Measurements from ENCODE around the gene RPTOR.

The RPTOR gene

DNA sequence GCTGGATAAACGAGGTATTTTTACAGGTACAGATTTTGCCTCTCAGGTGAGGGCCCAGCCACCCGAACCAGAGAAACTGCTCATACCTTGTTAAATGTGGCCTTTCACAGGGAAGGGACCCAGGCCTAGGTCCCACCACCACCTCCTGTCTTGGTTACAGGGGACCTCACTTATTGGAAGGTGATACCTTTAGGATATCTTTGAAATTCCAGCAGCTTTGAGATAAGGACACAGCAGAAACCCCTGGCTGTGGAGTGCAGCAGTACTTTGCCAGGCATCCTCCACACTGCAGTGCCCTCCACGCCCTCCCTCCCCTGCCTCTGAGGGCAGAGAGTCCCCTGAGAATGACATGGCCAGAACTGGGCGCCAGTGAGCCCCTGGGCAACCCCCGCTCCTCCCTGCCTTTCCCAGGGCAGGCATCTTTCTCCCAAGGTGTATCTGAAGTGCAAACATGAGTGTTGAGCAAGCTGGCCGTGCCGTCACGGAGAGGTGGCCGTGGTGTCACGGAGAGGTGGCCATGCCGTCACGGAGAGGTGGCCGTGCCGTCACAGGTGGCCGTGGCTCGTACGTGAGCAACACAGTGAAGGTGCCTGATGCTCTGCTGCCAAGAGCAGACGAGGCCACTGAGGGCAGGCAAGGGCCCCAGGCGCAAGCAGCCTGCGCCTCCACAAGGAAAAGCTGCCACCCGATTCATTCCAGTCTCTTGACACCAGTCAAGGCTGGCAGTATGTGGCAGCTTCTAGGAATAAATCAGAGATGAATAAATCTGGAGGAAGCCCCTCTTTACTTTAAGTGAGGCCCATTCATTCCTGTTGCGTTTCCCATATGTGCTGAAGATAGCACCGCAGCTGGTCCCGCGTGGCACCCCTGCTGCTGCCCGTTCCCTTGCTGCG lies 312.5 kb downstream of the RPTOR start:
- peak in 1 of 2 donors; percentile 40 for DNase-seq

DNA sequence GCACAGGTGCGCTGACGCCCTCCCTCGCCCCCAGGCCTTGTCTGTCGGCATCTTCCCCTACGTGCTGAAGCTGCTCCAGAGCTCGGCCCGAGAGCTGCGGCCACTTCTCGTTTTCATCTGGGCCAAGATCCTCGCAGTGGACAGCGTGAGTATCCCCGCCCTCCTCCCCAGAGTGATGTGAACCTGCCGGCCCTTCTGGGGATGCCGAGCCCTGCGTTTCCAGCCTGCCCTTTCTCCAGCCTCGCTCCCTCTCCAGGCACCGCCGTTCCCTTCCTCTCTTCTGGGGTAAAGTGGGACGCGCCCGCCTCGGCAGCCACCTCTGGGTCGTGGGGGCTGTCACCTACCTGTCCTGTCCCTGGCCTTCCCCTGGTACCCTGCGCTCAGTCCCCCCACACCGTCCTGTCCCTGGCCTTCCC lies 313.1 kb downstream of the RPTOR start:
- DNase-seq: no peak

DNA sequence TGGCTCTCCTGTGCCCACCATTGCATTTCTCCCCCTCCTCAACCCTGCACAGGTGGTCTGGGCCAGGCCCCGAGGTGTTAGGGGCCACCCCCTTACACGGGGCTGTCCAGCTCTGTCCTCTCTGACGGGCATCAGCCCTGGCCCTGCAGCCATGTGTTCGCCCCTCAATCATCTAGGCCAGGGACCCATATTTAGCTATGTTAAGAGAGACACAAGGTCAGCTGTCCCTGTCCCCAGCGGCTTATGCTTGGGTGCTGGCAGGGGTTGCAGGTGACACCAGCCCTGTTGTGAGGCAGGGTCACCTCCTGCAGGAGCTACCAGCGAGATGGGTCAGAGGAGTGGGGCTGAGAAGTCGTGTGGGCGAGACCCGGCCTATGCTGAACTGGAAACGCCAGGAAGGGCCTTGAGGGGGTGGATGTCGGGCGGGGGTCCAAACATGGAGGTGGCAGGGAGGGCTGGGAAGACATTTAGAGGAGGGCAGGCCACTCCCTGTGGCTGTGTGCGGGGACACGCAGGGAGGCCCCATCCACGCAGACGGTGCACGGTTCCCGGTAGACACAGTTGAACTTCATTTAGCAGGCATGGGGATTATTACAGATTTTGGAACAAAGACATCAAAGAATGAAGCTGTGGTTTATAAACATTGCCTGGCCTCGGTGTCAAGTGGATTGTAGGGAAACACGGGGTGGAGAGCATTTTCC lies 313.8 kb downstream of the RPTOR start:
- DNase-seq: no peak

DNA sequence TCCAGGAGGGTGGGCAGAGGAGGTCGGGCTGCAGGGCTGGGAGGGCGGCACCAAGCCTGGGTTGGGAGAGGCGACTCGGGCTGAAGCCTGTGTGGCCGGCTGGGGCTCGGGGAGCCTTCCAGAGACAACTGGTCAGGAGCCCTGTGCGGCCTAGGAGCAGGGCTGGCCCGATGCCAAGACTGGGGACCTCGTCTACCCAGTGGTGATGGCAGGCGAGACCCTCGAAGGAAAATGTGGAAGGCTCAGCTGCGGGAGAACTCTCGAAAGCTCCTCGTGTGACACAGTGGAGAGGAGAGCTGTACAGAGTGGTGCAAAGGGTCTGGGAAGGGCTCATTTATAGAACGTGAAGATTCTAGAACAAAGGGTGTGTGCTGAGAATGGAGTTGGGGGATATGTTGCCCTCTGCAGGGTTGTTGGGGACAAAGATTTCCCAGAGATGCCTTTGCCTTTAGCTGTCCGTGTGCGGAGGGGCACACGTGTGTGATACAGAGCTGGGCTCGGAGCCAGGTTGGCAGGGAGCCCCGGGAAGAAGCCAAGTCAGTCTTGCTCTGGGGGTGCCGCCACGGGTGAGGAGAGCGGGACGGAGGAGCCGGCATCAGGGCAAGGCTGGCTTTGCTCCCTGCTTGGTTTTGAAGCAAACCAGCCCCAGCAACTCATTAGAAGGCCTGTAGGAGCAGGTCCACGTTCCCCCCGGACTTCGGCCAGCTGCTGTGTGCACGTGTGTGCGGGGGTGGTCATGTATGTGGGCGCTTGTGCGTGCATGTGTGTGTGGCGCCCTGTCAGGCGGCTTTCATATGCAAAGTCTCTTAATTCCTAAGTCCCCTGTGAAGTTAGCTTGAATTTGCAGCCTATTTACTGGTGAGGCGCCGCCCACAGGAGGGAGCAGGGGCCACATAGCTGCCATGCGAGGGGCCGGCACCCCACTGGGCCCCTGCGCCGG lies 314.6 kb downstream of the RPTOR start:
- no peak for DNase-seq

DNA sequence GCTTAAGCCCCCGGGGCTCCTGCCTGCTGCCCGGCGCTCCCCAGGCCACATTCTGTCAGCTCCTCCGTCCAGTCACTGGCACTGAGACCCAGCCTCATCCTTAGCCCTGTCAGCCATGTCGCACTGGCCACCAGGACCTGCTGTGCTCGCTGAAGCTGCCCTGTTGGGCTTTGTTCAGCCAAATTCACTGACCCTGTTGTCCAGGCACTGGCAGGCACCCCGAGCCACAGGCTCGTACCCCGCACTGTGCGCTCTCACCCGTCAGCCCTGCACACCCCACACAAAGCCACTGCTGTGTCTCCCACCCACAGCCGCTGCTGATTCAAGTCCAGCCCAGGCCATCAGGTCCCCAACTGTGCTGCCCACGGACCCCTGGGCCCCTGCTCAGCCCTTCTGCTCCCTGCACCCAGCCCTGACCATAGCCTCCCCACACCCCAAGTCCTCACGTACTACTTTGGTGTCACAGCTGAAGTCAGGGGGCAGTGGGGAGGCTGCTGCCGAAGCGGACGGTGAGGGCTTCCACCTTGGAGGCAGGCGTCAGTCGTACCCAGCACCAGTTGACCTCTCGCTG lies 315.5 kb downstream of the RPTOR start:
- no peak for DNase-seq

DNA sequence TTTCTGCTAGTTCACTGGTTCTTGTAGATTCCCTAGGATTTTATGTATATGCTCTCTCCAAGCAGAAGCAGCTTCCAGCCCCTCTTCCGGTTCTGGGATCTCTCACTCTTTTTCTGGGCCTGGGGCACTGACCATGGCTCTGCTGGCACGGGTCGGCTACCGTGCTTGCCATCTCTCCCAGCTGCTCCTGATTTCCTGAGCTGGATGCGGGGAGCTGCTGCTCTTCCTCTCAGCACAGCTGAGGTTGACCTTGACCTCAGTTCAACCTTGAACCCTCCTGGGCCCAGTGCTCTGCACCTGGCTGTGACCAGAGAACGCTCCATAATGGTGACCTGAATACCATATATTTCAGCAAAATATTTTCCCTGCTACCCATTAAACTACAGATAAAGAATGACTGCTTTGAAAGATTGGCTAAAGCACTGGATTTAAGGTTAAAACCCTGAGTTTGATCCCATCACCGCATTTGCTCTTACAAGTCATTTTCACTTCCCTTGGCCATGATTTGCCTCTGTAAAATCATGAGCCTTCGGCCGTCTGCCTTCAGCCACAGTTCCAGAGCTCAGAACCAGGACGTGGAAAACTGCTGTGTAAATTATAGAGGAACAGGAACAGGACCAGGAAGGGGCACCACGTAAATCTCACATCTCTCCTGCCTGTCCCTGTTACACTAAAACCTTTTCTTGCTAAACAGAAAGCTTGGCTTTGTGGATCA lies 316.2 kb downstream of the RPTOR start:
- no peak for DNase-seq

DNA sequence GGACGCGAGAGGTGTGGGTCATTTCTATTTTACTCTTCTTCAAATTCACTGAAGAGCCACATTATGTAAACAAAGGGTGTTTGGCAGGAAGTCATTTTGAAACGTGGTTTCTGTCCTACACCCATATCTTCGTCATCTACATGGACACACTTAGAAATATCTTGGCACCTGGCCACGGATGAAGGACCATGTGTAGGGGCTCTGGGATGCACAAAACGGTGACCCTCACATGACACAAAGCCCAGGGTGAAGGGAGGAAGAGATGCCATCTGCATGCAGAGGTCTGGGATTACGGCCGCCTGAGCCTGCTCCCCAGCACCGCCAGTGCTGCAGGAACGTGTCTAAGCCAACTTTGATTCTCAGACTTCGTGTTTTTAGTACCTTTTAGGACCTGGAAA lies 316.8 kb downstream of the RPTOR start:
- DNase-seq: no peak

DNA sequence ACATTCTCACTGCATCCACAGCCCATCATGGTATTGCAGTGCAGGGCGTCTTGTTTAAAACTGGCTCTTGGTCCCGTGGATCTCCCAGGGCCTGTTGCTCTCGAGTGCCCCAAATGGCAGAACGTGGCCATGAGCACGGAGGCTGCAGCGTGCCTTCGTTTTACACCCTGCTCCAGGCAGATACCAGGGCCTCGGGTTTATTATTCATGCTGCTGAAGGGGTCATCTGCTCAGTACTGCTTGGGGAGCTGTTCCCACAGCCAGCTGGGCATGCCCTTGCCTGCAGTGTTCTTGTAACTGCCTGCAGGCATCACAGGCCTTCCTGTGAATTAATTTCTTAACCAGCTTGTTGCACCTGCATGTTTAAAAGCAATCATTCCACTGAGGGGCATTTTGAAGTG lies 317.3 kb downstream of the RPTOR start:
- no peak for DNase-seq

DNA sequence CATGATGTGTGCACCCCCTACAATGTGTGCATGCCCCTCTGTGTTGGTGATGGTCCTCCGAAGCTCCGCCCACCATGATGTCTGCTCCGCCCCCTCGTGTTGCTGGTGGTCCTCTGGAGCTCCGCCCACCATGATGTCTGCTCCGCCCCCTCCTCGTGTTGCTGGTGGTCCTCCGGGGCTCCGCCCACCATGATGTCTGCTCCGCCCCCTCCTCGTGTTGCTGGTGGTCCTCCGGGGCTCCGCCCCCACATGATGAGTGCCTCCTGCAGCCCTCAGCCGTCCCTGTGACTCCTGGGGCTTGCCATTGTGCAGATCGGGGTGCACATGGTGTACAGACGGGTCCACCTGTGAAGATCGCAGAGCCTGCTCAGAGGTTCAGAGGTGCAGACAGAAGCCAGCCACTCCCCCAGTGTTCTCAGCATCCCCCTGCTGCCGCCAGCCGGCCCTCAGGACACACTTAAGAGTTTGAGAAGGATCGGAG lies 317.9 kb downstream of the RPTOR start:
- DNase-seq: no peak

DNA sequence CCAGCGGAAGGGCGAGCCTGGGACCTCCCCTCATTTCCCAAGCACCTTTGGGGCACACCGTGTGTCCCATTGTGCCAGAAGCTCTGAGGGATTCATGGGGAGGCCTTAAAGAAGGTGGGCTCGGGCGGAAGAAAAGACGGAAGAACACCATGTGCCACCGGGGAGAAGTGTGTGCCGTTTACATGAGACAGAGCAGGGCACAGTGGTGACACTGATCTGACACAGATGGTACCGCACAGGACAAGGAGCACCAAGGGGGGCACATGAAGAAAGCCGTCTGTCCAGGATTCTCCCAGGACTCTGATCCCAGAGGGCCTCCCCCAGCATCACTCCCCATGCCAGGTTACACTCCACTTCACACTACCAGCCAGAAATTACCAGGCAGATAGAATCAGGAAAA lies 318.3 kb downstream of the RPTOR start:
- DNase-seq: no peak

DNA sequence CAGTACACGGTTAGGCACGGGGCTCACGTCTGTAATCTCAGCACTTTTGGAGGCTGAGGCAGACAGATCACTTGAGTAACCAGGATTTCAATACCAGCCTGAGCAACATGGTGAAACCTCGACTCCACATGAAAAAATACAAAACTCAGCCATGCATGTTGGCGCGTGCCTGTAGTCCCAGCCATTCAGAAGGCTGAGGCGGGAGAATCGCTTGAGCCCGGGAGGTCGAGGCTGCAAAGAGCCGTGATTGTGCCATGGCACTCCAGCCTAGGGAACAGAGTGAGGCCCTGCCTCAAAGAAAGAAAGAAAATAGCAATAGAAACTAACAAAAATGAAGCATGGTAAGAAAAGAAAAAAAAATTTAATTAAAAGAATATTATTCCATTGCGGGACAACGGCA lies 319.0 kb downstream of the RPTOR start:
- DNase-seq: no peak

DNA sequence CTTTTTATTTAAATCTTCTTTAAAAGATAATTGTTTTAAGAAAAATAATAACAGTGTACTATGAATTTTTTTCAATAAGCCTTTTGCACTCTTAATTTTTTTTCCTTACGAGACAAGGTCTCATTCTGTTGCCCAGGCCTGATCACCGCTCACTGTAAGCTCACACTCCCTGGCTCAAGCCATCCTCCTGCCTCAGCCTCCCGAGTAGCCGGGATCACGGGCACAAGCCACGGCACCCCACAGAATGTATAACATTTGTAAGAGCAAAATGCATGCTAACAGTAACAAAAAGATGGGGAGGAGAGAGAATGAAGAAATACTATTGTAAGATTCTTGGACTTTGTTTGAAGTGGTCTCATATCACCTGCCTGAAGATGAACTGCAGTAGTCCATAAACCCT lies 320.1 kb downstream of the RPTOR start:
- DNase-seq: no peak

DNA sequence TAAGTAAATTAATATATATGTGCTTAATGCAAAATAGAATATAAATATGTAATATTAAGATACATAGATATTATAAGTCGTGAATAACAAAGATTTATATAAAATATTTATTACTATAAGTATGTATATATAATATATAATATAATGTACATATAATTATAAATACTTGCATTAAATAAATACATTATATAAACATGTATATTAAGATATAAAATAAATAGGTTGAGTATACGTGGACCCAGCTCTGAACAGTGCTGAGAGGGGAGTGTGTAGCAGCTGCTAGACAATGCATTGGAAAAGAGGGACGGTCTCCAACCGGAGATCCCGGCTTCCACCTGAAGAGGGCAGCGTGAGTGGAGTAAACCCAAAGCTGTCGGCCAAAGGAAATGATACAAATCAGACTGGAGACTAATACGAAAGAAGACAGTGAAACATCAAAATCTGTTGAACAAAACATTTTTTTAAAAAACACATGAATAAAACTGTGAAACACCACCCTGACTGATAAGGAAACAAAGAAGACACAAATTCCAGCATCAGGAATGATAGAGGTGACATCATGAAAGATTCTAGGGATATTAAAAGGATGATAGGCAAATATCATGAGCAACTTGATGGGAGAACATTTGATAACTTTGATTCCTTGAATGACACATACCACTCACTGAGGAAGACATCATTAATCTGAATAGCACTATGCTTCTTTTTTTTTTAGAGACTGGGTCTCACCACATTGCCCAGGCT lies 321.6 kb downstream of the RPTOR start:
- peak; percentile 19 to 62 for DNase-seq

DNA sequence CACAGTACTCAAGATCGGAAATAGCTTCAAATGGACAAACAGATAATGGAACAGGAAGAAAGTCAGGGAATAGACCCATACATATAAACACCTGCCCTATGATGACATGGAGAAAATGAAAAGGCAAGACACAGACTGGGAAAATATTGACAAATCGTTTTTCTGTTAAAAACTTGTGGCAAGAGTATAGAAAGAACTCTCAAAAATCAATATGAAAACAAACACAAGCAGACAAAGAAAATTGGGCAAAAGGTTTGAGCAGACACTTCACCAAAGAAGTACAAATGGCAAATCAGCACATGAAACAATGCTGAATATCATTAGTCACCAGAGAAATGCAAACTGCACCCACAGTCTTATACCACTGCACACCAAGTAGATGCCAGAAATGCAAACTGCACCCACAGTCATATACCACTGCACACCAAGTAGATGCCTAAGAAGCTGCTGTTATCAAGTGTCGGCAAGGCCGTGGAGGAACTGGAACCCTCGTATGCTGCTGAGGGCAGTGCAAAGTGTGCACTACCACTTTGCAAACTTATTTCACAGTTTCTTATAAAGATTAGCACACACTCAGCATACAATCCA lies 323.5 kb downstream of the RPTOR start:
- no peak for DNase-seq

DNA sequence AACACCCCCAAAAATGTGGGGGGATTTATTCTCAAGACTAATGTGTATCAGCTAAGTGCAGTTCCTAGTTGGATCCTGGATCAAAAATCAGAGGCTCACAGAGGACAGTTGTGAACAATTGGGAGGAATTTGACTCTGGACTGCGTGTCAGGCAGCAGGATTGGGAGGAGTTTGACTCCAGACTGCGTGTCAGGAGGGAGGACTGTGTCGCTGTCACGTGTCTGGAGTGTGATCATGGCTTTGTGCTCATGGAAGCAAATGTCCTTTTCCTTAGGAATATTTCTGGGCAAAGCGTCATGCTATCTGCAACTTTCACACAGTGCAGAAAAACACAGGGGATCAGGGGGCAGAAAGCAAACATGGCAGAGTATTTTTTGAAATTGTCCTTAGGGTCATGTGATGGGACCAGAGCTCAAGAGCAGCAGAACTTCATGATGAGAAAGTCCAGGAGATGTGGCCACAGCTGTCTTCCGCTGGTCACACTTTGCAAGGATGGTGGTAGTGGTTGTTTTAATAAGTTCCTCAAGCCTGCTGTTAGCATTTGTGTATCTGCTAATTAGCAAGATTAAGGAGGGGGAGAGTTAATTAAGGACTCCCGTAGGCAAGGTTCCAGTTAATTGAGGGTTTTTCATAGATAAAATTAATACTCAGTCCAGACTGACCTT lies 325.0 kb downstream of the RPTOR start:
- no peak for DNase-seq

DNA sequence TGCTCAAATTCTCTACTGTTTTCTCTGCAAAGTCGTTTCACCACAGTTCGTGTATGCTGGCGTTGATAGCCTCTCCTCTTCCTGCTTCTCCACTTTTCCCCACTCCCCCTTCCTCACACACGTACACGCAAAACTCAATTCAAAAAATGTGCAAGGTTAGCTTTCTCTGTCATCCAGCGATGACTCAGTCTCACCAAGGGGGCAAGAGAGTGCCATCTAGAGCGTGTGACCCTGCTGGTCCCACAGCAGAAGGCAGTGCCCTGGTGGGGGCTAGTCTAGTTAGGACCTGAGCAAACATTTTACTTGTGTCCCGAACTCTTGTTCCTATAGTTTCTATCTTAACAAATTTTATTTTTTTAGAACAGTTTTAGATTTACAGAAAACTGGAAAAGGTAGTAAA lies 325.8 kb downstream of the RPTOR start:
- peak in 1 of 2 donors; percentile 75 for DNase-seq

DNA sequence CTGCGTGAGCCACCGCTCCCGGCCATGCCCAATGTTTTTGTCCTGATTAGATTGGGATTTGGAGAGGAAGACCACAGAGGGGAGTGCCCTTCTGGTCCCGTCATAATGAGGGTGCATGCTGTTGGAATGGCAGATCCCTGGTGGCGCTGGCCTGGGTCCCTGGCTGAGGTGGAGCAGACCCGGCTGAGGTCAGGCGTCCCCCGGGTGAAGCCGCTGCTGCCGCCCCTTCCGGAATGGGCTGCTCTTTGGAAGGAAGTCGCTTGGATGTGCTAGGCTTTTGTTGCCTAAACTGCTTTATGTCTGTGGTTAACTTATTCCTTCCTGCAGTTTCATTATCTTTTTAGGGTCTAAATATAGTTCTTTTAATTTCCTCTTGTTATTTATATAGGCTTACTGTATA lies 326.7 kb downstream of the RPTOR start:
- DNase-seq: peak in 1 of 2 donors; percentile 72

DNA sequence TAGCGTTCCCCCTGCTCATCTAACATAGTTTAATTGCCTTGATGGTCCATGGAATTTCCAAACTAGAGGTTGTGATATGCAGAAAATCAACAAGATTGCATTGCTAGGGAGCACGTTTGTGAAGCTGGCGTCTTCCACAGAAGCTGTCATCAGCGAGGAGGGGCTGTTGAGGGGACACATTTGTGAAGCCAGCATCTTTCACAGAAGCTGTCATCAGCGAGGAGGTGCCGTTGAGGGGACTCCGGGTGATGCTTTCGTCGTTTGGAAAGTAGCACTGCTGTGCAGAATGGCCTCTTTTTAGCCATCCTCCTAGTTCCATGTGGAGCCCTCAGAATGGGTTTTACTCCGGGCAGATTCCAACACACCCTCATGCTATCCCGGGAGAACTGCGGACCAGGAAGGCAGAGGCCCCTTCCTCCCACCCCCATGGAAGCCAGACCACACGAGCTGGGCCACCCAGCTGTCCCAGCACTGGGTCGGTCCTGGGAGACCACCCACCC lies 327.4 kb downstream of the RPTOR start:
- DNase-seq: no peak

DNA sequence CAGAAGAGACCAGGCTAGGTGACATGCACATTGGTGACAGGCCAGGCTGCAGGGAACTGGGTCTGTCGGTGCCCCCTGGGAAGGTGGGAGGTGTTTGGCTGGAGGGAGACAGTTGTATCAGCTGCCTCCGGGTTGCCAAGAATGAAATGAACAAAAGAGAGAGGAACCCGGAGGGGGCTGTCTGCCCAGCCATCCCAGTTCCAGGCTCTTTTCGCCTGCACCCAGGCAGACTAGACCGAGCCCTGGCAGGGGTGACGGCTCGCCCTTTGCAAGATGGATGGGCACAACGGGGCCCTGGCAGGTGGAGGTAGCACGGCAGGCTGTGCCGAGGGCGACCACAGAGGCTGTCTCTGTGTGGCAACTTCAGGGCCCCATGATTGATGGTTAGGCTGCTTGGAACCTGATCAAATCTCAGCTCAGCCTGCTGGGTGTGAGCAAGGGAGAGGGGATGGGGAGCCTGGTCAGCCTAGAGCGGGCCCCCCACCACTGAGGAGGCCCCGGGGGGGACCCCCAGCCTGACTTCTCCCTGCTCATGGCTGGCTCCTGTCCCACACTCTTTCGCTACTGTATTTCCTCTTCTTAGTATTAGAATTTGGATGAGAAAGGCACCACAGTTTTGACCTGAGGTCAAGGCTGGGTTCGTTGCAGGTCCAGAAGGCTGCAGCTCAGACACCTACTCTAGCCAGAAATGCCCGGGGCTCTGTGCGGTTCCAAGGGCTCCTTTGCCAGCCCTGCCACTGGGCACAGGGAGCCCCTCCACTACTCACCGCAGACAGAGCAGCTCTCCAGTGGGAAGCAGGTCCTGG lies 328.1 kb downstream of the RPTOR start:
- DNase-seq: no peak
